Right lobe of liver (tissue), 4 donors: ENCODE measurements around the gene MXI1.

Source experiments
- POLR2A ChIP-seq: fragments of 450-650 bp; IDR thresholded peaks from one replicate; pipeline ENCODE4 v1.6.1; 2017; ENCODE audit warnings: antibody characterized with exemption, mild to moderate bottlenecking
- TF ChIP-seq, protein P1 (sequence below), 4 donors: fragments of 200-600 bp in 3 of 4; fragments of 450-650 bp in 1 of 4; IDR thresholded peaks; one replicate each; pipeline versions ENCODE4 v1.5.1 to v1.8.0; 2016 to 2022; ENCODE audit warnings: antibody characterized with exemption in 4 of 4, mild to moderate bottlenecking in 2 of 4
- donor health status: DM: no; HTN: no; CAD: no.
- donor health status: DM: no; HTN: no; CAD: no.
- donor health status: DM: no; HTN: yes; CAD: no.

DNA sequence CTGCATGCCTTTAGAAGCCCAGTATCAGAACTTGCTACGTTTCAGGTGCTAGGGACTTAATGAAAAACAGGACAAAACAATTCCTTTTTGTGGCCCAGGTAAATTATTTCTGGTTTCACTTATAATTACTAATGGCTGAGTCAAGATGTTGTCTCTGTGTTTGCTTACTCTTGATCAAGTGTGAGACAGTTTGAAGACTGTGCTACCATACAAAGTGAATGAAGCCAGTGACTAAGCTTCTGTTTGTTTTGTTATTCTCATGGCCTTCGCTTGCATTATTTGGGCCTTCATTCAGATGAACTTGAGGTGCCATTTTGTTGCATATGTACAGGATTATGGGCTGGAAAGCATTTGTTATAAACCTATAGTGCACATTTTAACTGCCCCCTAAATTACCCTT lies 79.4 kb downstream of the MXI1 start:
- TF ChIP-seq, protein P1, sequence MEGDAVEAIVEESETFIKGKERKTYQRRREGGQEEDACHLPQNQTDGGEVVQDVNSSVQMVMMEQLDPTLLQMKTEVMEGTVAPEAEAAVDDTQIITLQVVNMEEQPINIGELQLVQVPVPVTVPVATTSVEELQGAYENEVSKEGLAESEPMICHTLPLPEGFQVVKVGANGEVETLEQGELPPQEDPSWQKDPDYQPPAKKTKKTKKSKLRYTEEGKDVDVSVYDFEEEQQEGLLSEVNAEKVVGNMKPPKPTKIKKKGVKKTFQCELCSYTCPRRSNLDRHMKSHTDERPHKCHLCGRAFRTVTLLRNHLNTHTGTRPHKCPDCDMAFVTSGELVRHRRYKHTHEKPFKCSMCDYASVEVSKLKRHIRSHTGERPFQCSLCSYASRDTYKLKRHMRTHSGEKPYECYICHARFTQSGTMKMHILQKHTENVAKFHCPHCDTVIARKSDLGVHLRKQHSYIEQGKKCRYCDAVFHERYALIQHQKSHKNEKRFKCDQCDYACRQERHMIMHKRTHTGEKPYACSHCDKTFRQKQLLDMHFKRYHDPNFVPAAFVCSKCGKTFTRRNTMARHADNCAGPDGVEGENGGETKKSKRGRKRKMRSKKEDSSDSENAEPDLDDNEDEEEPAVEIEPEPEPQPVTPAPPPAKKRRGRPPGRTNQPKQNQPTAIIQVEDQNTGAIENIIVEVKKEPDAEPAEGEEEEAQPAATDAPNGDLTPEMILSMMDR (IDR thresholded peaks at IDR 0.05) = no peak
- no peak for TF ChIP-seq POLR2A
